ENCODE data around the gene STK32C.

DNA sequence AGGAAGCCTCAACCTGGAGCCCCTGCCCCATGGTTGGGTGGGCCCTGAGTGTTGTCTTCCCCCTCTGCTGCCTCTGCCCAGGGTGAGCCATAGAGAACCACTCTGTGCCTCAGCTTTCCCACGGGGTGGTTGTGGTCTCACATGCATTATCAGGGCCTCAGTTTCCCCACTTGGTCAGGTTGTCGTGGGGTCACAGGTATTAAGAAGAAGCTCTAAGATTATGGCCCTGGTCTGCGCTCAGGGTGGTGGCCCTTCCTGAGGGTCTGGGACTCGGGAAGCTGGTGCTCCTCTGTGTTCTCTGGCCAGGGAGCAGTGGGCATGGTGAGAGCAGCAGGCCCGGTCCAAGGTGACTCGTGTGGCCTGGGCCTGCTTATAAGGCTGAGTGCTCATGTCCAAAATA is 42.0 kb upstream of the STK32C start:
- no peak for TF ChIP-seq ESRRG (CRISPR knock-in tag; IDR thresholded peaks at IDR 0.05)
- no peak for TF ChIP-seq SNAI2 (CRISPR knock-in tag; IDR thresholded peaks at IDR 0.05)

Measured in SK-N-SH treated with all-trans-retinoic acid at 6 μM for 48 hours (cell line).